H9 (cell line): ENCODE data around the gene DMKN. TPM values are rescaled to one million over a fixed set of nuclear protein-coding genes. Genes with fewer than 3 reads are reported as not detected.

Experiments used
- DNase-seq: peaks from one replicate; pipeline ENCODE4 v3.0.0-alpha.2; 2017
- H2AFZ ChIP-seq: one replicate; pipeline ENCODE4 v1.6.1; 2013; ENCODE audit warnings: mild to moderate bottlenecking, low read length, control low read depth, moderate library complexity
- H2AK5ac ChIP-seq: 2 replicates; pipeline ENCODE4 v1.6.1; 2013; ENCODE audit warnings: low read length, control low read depth, mixed read lengths; ENCODE audit not compliant: insufficient read length
- H2BK120ac ChIP-seq: one replicate; pipeline ENCODE4 v1.6.1; 2013; ENCODE audit warnings: low read depth, mild to moderate bottlenecking, low read length, control low read depth, inconsistent platforms; ENCODE audit not compliant: poor library complexity, severe bottlenecking
- H2BK12ac ChIP-seq: 2 replicates; pipeline ENCODE4 v1.6.1; 2013; ENCODE audit warnings: low read length, control low read depth, mixed read lengths, low read depth; ENCODE audit not compliant: insufficient read length
- H2BK15ac ChIP-seq: 2 replicates; pipeline ENCODE4 v1.6.1; 2013; ENCODE audit warnings: low read depth, low read length, control low read depth
- H2BK20ac ChIP-seq: one replicate; pipeline ENCODE4 v1.6.1; 2013; ENCODE audit warnings: low read depth, mild to moderate bottlenecking, low read length, control low read depth, inconsistent platforms; ENCODE audit not compliant: poor library complexity, severe bottlenecking
- H2BK5ac ChIP-seq: 2 replicates; pipeline ENCODE4 v1.6.1; 2013; ENCODE audit warnings: low read length, control low read depth, mixed read lengths; ENCODE audit not compliant: insufficient read length
- H3K14ac ChIP-seq: 2 replicates; pipeline ENCODE4 v1.6.1; 2013; ENCODE audit warnings: low read length, control low read depth; ENCODE audit not compliant: insufficient read depth
- H3K18ac ChIP-seq: 2 replicates; pipeline ENCODE4 v1.6.1; 2013; ENCODE audit warnings: low read depth, mild to moderate bottlenecking, mixed read lengths, low read length, control low read depth; ENCODE audit not compliant: insufficient read length
- H3K23ac ChIP-seq: 2 replicates; pipeline ENCODE4 v1.6.1; 2013; ENCODE audit warnings: low read length, control low read depth, mixed read lengths, low read depth; ENCODE audit not compliant: insufficient read length
- H3K23me2 ChIP-seq: 2 replicates; pipeline ENCODE4 v1.6.1; 2013; ENCODE audit warnings: low read depth, mild to moderate bottlenecking, mixed read lengths, low read length, control low read depth; ENCODE audit not compliant: insufficient read length, poor library complexity, severe bottlenecking
- H3K27ac ChIP-seq: 2 replicates; pipeline ENCODE4 v1.5.1; 2013; ENCODE audit warnings: low read length, control low read depth, mixed read lengths, low read depth; ENCODE audit not compliant: insufficient read length
- H3K27me3 ChIP-seq: 2 replicates; pipeline ENCODE4 v1.6.1; 2013; ENCODE audit warnings: low read length, control low read depth, inconsistent platforms; ENCODE audit not compliant: insufficient read depth
- H3K4ac ChIP-seq: 2 replicates; pipeline ENCODE4 v1.6.1; 2013; ENCODE audit warnings: low read depth, mild to moderate bottlenecking, control low read depth, inconsistent platforms, low read length, moderate library complexity
- H3K4me1 ChIP-seq: 2 replicates; pipeline ENCODE4 v1.6.1; 2013; ENCODE audit warnings: low read length, control low read depth, inconsistent platforms; ENCODE audit not compliant: insufficient read depth
- H3K4me2 ChIP-seq: 2 replicates; pipeline ENCODE4 v1.6.1; 2013; ENCODE audit warnings: low read length, control low read depth, mixed read lengths; ENCODE audit not compliant: insufficient read length, insufficient read depth
- H3K56ac ChIP-seq: 2 replicates; pipeline ENCODE4 v1.6.1; 2013; ENCODE audit warnings: low read depth, mild to moderate bottlenecking, mixed read lengths, low read length, control low read depth; ENCODE audit not compliant: insufficient read length
- H3K79me1 ChIP-seq: 2 replicates; pipeline ENCODE4 v1.6.1; 2013; ENCODE audit warnings: low read depth, mild to moderate bottlenecking, moderate library complexity, low read length, control low read depth, inconsistent platforms; ENCODE audit not compliant: insufficient read depth, poor library complexity, severe bottlenecking
- H3K79me2 ChIP-seq: 2 replicates; pipeline ENCODE4 v1.6.1; 2013; ENCODE audit warnings: low read length, control low read depth, inconsistent platforms; ENCODE audit not compliant: insufficient read depth
- H3K9ac ChIP-seq: 2 replicates; pipeline ENCODE4 v1.6.1; 2013; ENCODE audit warnings: low read length, control low read depth, mixed read lengths; ENCODE audit not compliant: insufficient read length; ENCODE audit errors: extremely low read depth
- H3K9me3 ChIP-seq: one replicate; pipeline ENCODE4 v1.6.1; 2013; ENCODE audit warnings: low read depth, low read length, inconsistent platforms; ENCODE audit not compliant: control insufficient read depth
- H3T11ph ChIP-seq: one replicate; pipeline ENCODE4 v1.6.1; 2013; ENCODE audit warnings: mild to moderate bottlenecking, low read length, control low read depth, inconsistent platforms
- H4K20me1 ChIP-seq: one replicate; pipeline ENCODE4 v1.6.1; 2013; ENCODE audit not compliant: control insufficient read depth, insufficient read length, insufficient read depth
- H4K5ac ChIP-seq: 2 replicates; pipeline ENCODE4 v1.6.1; 2013; ENCODE audit warnings: low read depth, mild to moderate bottlenecking, mixed read lengths, low read length, control low read depth; ENCODE audit not compliant: insufficient read length
- H4K8ac ChIP-seq: replicated peaks from 2 replicates; pipeline ENCODE4 v1.6.1; 2013; ENCODE audit warnings: low read length, control low read depth, mixed read lengths, low read depth; ENCODE audit not compliant: insufficient read length
- H4K91ac ChIP-seq: 2 replicates; pipeline ENCODE4 v1.6.1; 2013; ENCODE audit warnings: low read depth, mild to moderate bottlenecking, moderate library complexity, mixed read lengths, low read length, control low read depth; ENCODE audit not compliant: insufficient read length
- H3K27ac Mint-ChIP-seq, 3 experiments: 2 replicates in 2 of 3; 3 replicates in 1 of 3; pipeline ENCODE4 v1.8.0; 2020 to 2021; ENCODE audit warnings: mixed read lengths in 3 of 3, mild to moderate bottlenecking in 1 of 3, moderate library complexity in 1 of 3
- H3K27me3 Mint-ChIP-seq: 2 replicates; pipeline ENCODE4 v1.8.0; 2021; ENCODE audit warnings: low read depth, mild to moderate bottlenecking, moderate library complexity, mixed read lengths
- H3K36me3 Mint-ChIP-seq, 3 experiments: 2 replicates in 2 of 3; 3 replicates in 1 of 3; pipeline ENCODE4 v1.8.0; 2020 to 2021; ENCODE audit warnings: low read depth in 3 of 3, mixed read lengths in 3 of 3; ENCODE audit not compliant: insufficient read depth in 1 of 3
- H3K4me1 Mint-ChIP-seq, 2 experiments: 2 replicates each; pipeline ENCODE4 v1.8.0; 2020; ENCODE audit warnings: mixed read lengths in 2 of 2
- H3K4me3 Mint-ChIP-seq, 2 experiments: 2 replicates in 1 of 2; 3 replicates in 1 of 2; pipeline ENCODE4 v1.8.0; 2020 to 2021; ENCODE audit warnings: mild to moderate bottlenecking in 2 of 2, mixed read lengths in 2 of 2, moderate library complexity in 1 of 2
- H3K9me3 Mint-ChIP-seq, 2 experiments: 2 replicates in 1 of 2; 3 replicates in 1 of 2; pipeline ENCODE4 v1.8.0; 2020; ENCODE audit warnings: mild to moderate bottlenecking in 2 of 2, mixed read lengths in 2 of 2, moderate library complexity in 1 of 2
- CTCF ChIP-seq: fragments of 200-600 bp; sonication (generic); conservative IDR thresholded peaks from 3 replicates; pipeline ENCODE4 v1.8.0; 2021; ENCODE audit warnings: antibody characterized with exemption, mild to moderate bottlenecking
- WGBS: extraction: QIAGEN DNeasy Blood & Tissue Kit; methylation state at CpG from one replicate; pipeline ENCODE4 v1.1.7; 2013; ENCODE audit warnings: missing lambda C conversion rate, low lambda C conversion rate, mixed read lengths; ENCODE audit not compliant: insufficient read length; ENCODE audit errors: extremely low coverage; 5-methylcytosine and 5-hydroxymethylcytosine counted together
- total RNA-seq: library from RNA; stranded (reverse); gene quantifications from 2 replicates; pipeline ENCODE4 v1.2.1, GENCODE V29; 2021

DMKN gene
- total RNA-seq, 1 experiment from 2014 or later = 278 TPM

GRCh38 chr19:35556025-35556590 lies 42.7 kb upstream of the DMKN start:
- H2AFZ ChIP-seq = no peak overlapping the region
- H2BK15ac ChIP-seq = no peak overlapping the region
- Mint-ChIP-seq H3K4me1 (peaks cover 9 to 14% of the 10 kb centered on the region in 2 experiments), H3K4me3 (no peak overlapping the region; a peak in 1 of 5 replicates), H3K36me3 (no peaks in the 10 kb centered on the region; a peak in 2 of 7 replicates), H3K9me3 (no peaks in the 10 kb centered on the region), H3K27ac (no peak overlapping the region; a peak in 1 of 7 replicates), H3K27me3 (peaks cover 62% of the 10 kb centered on the region)
- H3K9me3 ChIP-seq = no peaks in the 10 kb centered on the region
- no peak overlapping the region for H3K56ac ChIP-seq
- H3K79me1 ChIP-seq = no peaks in the 10 kb centered on the region
- H4K5ac ChIP-seq = no peak overlapping the region
- no peaks in the 10 kb centered on the region for H3K4me1 ChIP-seq
- no peak overlapping the region for H2BK12ac ChIP-seq
- no peak overlapping the region for H3K4me2 ChIP-seq
- 100% methylated on average over 2 of the region's 9 CpGs for WGBS
- H3K23me2 ChIP-seq = peaks cover 7% of the 10 kb centered on the region
- H3K9ac ChIP-seq = no peak overlapping the region
- no peak overlapping the region for H3K18ac ChIP-seq
- H3K4ac ChIP-seq = no peak overlapping the region
- TF ChIP-seq CTCF = no peak
- no peak overlapping the region for H2BK120ac ChIP-seq
- no peak overlapping the region for H2AK5ac ChIP-seq
- H4K20me1 ChIP-seq = no peaks in the 10 kb centered on the region
- no peak overlapping the region for H2BK20ac ChIP-seq
- H3K27ac ChIP-seq = no peak overlapping the region
- no peak overlapping the region for H2BK5ac ChIP-seq
- no peak overlapping the region for H4K91ac ChIP-seq
- H3T11ph ChIP-seq = no peak overlapping the region
- no peak overlapping the region for H3K14ac ChIP-seq
- DNase-seq = no peak
- H3K23ac ChIP-seq = no peak overlapping the region
- H3K27me3 ChIP-seq = peaks cover 3% of the 10 kb centered on the region; the same call in 1 of the 2 replicates
- no peak overlapping the region for H4K8ac ChIP-seq
- H3K79me2 ChIP-seq = no peaks in the 10 kb centered on the region; the same call in 1 of the 2 replicates
